Measurements from ENCODE around the gene DNM3. TPM values are rescaled to one million over a fixed set of nuclear protein-coding genes. Genes with fewer than 3 reads are reported as not detected.

The DNM3 gene
- total RNA-seq, 1 experiment from 2014 or later: 0.45 TPM

DNA sequence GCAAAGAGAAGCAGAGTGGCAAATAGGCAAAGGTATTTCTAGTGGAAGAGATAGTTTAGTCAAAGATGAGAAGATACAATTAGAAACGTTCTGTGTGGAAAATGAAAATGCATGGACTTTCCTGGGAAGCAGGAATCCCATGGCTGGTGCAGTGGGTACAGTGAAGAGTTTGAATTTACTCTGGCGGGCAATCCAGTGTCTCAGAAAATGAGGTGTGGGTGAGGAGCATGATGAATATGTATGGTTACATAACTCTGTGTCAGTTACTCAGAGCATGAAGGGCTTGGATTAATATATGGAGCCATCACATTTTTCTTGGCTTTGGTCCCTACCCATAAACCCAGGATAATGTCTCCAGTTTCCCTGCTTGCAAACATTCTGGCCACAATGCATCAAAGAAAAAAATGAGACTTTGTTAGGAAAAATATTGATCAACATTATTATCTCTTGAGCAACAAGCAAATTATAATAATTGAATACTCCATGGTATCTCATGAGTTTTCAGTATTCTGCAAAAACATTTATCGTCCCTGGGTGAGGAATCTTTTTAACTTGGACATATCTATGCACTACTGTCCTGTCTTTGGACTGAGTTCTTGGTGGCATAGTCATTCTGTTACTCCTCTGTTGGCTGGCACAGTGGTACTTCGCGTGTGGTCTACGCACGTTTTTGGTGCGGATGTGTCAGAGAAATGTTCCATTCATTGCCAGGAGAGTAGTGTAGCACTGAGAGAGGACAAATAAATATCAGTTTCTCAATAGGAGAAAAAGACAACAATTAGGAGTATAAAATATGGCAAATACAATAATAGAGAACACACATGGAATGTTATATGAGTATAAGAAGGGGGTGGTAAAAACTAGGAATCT is 405.5 kb downstream of the DNM3 start:
- no peaks in the 10 kb centered on the region for H3K9me3 ChIP-seq (ENCODE audit: low read length)

DNA sequence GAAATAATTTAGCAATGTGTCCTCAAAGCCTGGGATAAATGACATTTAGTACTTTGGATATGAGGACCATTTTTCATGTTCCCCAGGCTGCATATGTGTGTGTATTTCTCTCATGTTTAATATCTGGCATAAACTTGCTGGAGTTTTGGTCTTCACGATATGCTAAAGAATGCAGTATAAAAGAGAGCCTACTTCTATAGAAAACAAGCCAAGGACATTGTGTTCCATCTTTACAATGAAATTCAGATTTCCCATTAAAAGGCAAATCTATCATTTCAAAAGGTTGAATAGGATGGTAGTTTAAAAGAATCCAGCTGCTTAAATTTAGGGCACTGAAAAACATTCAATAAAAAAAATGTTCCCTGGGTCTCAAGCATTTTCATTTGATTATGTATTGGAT is 410.2 kb downstream of the DNM3 start:
- no peaks in the 10 kb centered on the region for H4K20me1 ChIP-seq (ENCODE audit: insufficient read depth, low read depth, low read length)
- no peak overlapping the region for H3K27ac ChIP-seq (ENCODE audit: low read length)
- H3K79me2 ChIP-seq (ENCODE audit: low read length): no peaks in the 10 kb centered on the region
- no peaks in the 10 kb centered on the region for H3K9me3 ChIP-seq (ENCODE audit: low read length)
- no peaks in the 10 kb centered on the region for H3K27me3 ChIP-seq (ENCODE audit: low read length)
- no peak overlapping the region for H3K4me2 ChIP-seq (ENCODE audit: low read depth, low read length, poor library complexity, severe bottlenecking)
- no peak overlapping the region for H2AFZ ChIP-seq (ENCODE audit: low read length)
- no peaks in the 10 kb centered on the region for H3K36me3 ChIP-seq (ENCODE audit: insufficient read depth, low read length)
- DNase-seq: no peak
- H3K9me2 ChIP-seq (replicated peaks; ENCODE audit: insufficient read depth, low read length): no peaks in the 10 kb centered on the region
- no peak overlapping the region for H3K4me3 ChIP-seq (ENCODE audit: low read length)
- no peak overlapping the region for H3K9ac ChIP-seq (ENCODE audit: low read length)
- H3K4me1 ChIP-seq (ENCODE audit: low read length): no peaks in the 10 kb centered on the region

More for the DNA sequence above, 405.5 kb downstream of the DNM3 start:
- no peaks in the 10 kb centered on the region for H3K27me3 ChIP-seq (ENCODE audit: low read length)
- no peak overlapping the region for H2AFZ ChIP-seq (ENCODE audit: low read length)
- H3K27ac ChIP-seq (ENCODE audit: low read length): no peak overlapping the region
- DNase-seq: no peak
- no peak overlapping the region for H3K4me2 ChIP-seq (ENCODE audit: low read depth, low read length, poor library complexity, severe bottlenecking)
- no peaks in the 10 kb centered on the region for H4K20me1 ChIP-seq (ENCODE audit: insufficient read depth, low read depth, low read length)
- H3K4me3 ChIP-seq (ENCODE audit: low read length): no peak overlapping the region
- no peaks in the 10 kb centered on the region for H3K4me1 ChIP-seq (ENCODE audit: low read length)
- no peaks in the 10 kb centered on the region for H3K9me2 ChIP-seq (replicated peaks; ENCODE audit: insufficient read depth, low read length)
- H3K9ac ChIP-seq (ENCODE audit: low read length): no peak overlapping the region
- H3K79me2 ChIP-seq (ENCODE audit: low read length): no peaks in the 10 kb centered on the region
- no peaks in the 10 kb centered on the region for H3K36me3 ChIP-seq (ENCODE audit: insufficient read depth, low read length)

DNA sequence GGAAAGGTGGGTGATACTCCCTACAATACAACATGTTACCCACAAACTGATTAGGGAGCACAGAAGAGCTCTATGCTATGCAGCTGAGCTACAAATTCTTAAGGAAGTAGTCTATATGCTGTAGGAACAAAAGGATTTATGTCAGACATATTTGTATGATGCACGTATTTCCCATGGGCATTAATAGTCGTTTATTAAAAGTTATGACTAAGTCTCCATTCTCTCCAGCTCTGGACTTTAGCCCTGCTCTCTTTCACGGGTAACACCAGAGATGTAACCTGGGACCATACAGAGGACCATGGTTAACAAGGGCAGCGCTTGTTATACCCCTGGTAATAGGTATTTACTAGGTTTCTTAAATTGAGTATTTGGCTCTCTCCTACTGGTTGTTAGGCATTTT is 411.0 kb downstream of the DNM3 start:
- Histone ChIP-seq H3K27ac (ENCODE audit: low read length) (no peak overlapping the region), H3K9me3 (ENCODE audit: low read length) (no peaks in the 10 kb centered on the region), H3K9me2 (replicated peaks; ENCODE audit: insufficient read depth, low read length) (no peaks in the 10 kb centered on the region), H2AFZ (ENCODE audit: low read length) (no peak overlapping the region), H3K36me3 (ENCODE audit: insufficient read depth, low read length) (no peaks in the 10 kb centered on the region), H3K4me2 (ENCODE audit: low read depth, low read length, poor library complexity, severe bottlenecking) (no peak overlapping the region), H3K4me1 (ENCODE audit: low read length) (no peaks in the 10 kb centered on the region), H3K79me2 (ENCODE audit: low read length) (no peaks in the 10 kb centered on the region), H3K9ac (ENCODE audit: low read length) (no peak overlapping the region), H3K27me3 (ENCODE audit: low read length) (no peaks in the 10 kb centered on the region), H4K20me1 (ENCODE audit: insufficient read depth, low read depth, low read length) (no peaks in the 10 kb centered on the region), H3K4me3 (ENCODE audit: low read length) (no peak overlapping the region)
- no peak for DNase-seq

DNA sequence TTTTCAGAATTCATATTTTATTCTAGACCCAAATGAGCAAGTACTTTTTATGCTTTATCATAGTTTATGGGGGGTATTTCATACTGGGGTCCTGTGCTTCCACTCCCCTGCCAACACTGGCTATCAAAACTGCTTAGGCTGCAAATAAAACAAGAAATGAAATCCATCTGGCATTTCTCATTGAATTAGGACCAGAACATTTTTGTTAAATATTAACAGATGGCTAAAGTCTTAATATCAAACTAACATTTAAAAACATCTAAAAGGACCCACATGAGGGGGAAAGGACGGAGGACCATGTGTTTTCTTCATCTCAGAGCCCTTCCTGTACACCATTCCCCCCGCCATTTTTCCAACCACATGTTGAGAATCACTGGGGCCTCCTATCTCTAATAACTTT is 411.7 kb downstream of the DNM3 start:
- no peak overlapping the region for H3K9ac ChIP-seq (ENCODE audit: low read length)

DNA sequence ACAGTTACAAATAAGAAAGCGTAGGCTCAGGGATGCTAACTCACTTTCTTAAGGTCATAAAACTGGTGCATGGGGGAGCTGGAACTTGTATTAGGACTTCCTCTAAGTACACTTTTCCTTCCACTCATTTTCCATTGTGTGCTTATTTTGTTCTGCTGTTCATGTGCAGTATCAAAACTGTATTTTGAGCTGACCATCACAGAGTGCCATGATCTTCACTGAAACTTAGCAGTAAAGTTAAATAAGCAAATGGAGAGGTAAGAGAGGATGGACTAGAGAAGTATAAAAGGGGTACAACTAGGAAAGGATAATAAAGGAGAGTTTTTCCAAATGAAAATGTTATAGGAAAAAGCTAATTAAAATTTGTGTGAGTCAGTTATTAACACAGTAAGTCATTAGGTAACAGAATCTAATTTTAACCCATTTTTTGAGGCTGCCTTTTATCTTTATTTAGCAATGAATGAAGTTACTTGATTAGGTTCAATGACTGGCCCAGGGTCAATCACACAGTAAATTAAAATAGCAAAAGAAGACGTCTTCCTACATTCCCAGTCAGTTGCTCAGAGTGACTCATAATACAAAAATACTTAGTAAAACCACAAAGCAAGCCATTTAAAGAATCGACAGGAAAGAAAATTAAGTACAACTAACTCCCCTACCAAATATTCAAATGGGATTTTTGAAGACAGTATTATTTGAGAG is 413.4 kb downstream of the DNM3 start:
- no peaks in the 10 kb centered on the region for H3K4me1 ChIP-seq (ENCODE audit: low read length)
- H3K27ac ChIP-seq (ENCODE audit: low read length): no peak overlapping the region
- H3K9ac ChIP-seq (ENCODE audit: low read length): no peak overlapping the region
- H3K27me3 ChIP-seq (ENCODE audit: low read length): no peaks in the 10 kb centered on the region
- no peaks in the 10 kb centered on the region for H3K36me3 ChIP-seq (ENCODE audit: insufficient read depth, low read length)
- no peaks in the 10 kb centered on the region for H3K9me3 ChIP-seq (ENCODE audit: low read length)
- no peak overlapping the region for H3K4me3 ChIP-seq (ENCODE audit: low read length)
- no peak for DNase-seq
- no peak overlapping the region for H2AFZ ChIP-seq (ENCODE audit: low read length)
- no peaks in the 10 kb centered on the region for H3K9me2 ChIP-seq (replicated peaks; ENCODE audit: insufficient read depth, low read length)
- no peaks in the 10 kb centered on the region for H3K79me2 ChIP-seq (ENCODE audit: low read length)
- H4K20me1 ChIP-seq (ENCODE audit: insufficient read depth, low read depth, low read length): no peaks in the 10 kb centered on the region
- no peak overlapping the region for H3K4me2 ChIP-seq (ENCODE audit: low read depth, low read length, poor library complexity, severe bottlenecking)

More for the DNA sequence above, 411.7 kb downstream of the DNM3 start:
- H3K4me2 ChIP-seq (ENCODE audit: low read depth, low read length, poor library complexity, severe bottlenecking): no peak overlapping the region
- H4K20me1 ChIP-seq (ENCODE audit: insufficient read depth, low read depth, low read length): no peaks in the 10 kb centered on the region
- no peaks in the 10 kb centered on the region for H3K27me3 ChIP-seq (ENCODE audit: low read length)
- no peak overlapping the region for H3K4me3 ChIP-seq (ENCODE audit: low read length)
- H3K9me2 ChIP-seq (replicated peaks; ENCODE audit: insufficient read depth, low read length): no peaks in the 10 kb centered on the region
- no peaks in the 10 kb centered on the region for H3K4me1 ChIP-seq (ENCODE audit: low read length)
- H2AFZ ChIP-seq (ENCODE audit: low read length): no peak overlapping the region
- DNase-seq: no peak
- no peaks in the 10 kb centered on the region for H3K9me3 ChIP-seq (ENCODE audit: low read length)
- no peaks in the 10 kb centered on the region for H3K79me2 ChIP-seq (ENCODE audit: low read length)
- H3K27ac ChIP-seq (ENCODE audit: low read length): no peak overlapping the region
- no peaks in the 10 kb centered on the region for H3K36me3 ChIP-seq (ENCODE audit: insufficient read depth, low read length)

DNA sequence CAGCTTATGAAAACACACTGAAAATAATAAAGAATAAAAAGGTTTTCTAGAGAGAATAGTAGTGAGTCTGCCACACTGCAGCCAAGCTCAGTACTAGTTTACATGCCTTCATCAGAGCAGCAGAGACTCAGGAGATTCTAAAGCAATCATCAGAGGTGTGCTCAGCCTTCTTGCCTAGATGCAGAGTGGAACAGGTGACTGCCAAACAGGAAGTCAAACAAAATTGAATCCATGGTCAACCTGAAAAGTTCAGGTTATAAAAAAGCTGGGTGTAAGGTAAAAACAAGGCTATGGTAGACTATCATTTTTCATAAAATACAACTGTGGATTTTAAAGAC is 413.9 kb downstream of the DNM3 start:
- Histone ChIP-seq H3K9me3 (ENCODE audit: low read length) (no peaks in the 10 kb centered on the region), H3K4me1 (ENCODE audit: low read length) (no peaks in the 10 kb centered on the region), H3K9me2 (replicated peaks; ENCODE audit: insufficient read depth, low read length) (no peaks in the 10 kb centered on the region), H2AFZ (ENCODE audit: low read length) (no peak overlapping the region), H3K9ac (ENCODE audit: low read length) (no peak overlapping the region), H3K79me2 (ENCODE audit: low read length) (no peaks in the 10 kb centered on the region), H3K36me3 (ENCODE audit: insufficient read depth, low read length) (no peaks in the 10 kb centered on the region), H3K4me3 (ENCODE audit: low read length) (no peak overlapping the region), H3K27ac (ENCODE audit: low read length) (no peak overlapping the region), H3K27me3 (ENCODE audit: low read length) (no peaks in the 10 kb centered on the region), H3K4me2 (ENCODE audit: low read depth, low read length, poor library complexity, severe bottlenecking) (no peak overlapping the region), H4K20me1 (ENCODE audit: insufficient read depth, low read depth, low read length) (no peaks in the 10 kb centered on the region)
- DNase-seq: no peak

DNA sequence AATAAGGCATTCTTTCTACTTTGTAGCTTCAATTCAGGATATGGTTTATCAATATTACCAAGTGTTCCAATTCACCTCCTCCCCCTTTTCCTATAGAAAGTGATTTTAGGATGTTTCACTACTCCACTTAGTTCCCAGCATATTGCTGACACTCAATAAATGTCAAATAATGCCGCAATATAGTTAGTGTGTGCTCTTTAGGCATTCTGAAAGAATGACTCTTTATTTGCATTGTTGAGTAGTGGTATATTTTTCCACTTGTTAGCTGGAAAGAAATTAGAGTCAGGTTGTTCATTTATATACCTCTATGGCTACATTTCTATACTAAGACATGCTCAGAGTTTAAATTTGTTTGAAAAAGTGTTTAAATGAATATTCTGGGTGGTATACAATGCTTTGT is 424.6 kb downstream of the DNM3 start:
- Histone ChIP-seq H3K9ac (ENCODE audit: low read length) (no peak overlapping the region), H3K9me2 (replicated peaks; ENCODE audit: insufficient read depth, low read length) (no peaks in the 10 kb centered on the region), H3K4me1 (ENCODE audit: low read length) (no peaks in the 10 kb centered on the region), H3K9me3 (ENCODE audit: low read length) (no peaks in the 10 kb centered on the region; the same call in 1 of the 2 replicates), H2AFZ (ENCODE audit: low read length) (no peak overlapping the region), H4K20me1 (ENCODE audit: insufficient read depth, low read depth, low read length) (no peaks in the 10 kb centered on the region), H3K4me2 (ENCODE audit: low read depth, low read length, poor library complexity, severe bottlenecking) (no peak overlapping the region), H3K79me2 (ENCODE audit: low read length) (no peaks in the 10 kb centered on the region), H3K27ac (ENCODE audit: low read length) (no peak overlapping the region), H3K27me3 (ENCODE audit: low read length) (no peaks in the 10 kb centered on the region), H3K4me3 (ENCODE audit: low read length) (no peak overlapping the region), H3K36me3 (ENCODE audit: insufficient read depth, low read length) (no peaks in the 10 kb centered on the region)
- DNase-seq: no peak

DNA sequence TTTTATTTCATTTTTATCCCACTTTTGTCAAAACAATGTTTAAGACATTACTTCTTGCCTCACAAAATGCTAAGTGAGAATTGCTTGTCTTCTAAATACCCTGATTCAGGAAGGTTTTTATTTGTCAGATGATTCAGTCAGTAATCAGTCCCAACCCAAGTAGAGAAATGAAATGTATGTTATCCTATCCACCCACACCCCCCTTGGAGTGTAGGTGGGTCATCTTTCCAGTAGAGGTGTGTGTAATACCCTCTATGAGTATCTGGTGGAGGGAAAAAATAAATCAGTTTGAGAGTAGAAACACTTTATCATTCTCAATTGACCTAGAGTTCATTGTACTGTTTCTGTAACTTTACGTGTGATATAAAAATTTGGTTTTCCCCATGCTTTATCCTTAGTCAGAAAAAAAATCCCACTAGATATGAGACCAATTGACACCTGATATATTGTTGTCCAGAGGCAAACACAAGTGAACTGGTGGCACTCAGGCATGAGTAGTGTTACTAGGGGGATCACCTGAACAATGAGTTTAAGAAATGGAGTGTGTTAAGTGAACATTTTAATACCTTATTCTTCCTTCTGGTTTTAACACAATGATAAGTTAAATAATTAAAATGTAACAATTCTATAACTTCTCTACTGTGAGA is 425.4 kb downstream of the DNM3 start:
- H3K79me2 ChIP-seq (ENCODE audit: low read length): no peaks in the 10 kb centered on the region
- no peak overlapping the region for H3K9ac ChIP-seq (ENCODE audit: low read length)
- H3K27me3 ChIP-seq (ENCODE audit: low read length): no peaks in the 10 kb centered on the region
- H3K9me3 ChIP-seq (ENCODE audit: low read length): no peaks in the 10 kb centered on the region
- DNase-seq: no peak
- H3K4me3 ChIP-seq (ENCODE audit: low read length): no peak overlapping the region
- no peak overlapping the region for H2AFZ ChIP-seq (ENCODE audit: low read length)
- H3K9me2 ChIP-seq (replicated peaks; ENCODE audit: insufficient read depth, low read length): no peaks in the 10 kb centered on the region
- H3K27ac ChIP-seq (ENCODE audit: low read length): no peak overlapping the region
- no peak overlapping the region for H3K4me2 ChIP-seq (ENCODE audit: low read depth, low read length, poor library complexity, severe bottlenecking)
- H4K20me1 ChIP-seq (ENCODE audit: insufficient read depth, low read depth, low read length): no peaks in the 10 kb centered on the region
- H3K36me3 ChIP-seq (ENCODE audit: insufficient read depth, low read length): no peaks in the 10 kb centered on the region
- no peaks in the 10 kb centered on the region for H3K4me1 ChIP-seq (ENCODE audit: low read length)
